GM19468 (cell line): Measurements from ENCODE around the gene HDAC4.

Experiments used
- ATAC-seq: cut with Tn5 transposase; IDR thresholded peaks from one replicate; pipeline ENCODE4 v1.9.1; 2021; ENCODE audit warnings: mild to moderate bottlenecking, moderate library complexity, moderate number of reproducible peaks; ENCODE audit not compliant: unreplicated experiment; ENCODE audit errors: extremely low read depth

The HDAC4 gene

DNA sequence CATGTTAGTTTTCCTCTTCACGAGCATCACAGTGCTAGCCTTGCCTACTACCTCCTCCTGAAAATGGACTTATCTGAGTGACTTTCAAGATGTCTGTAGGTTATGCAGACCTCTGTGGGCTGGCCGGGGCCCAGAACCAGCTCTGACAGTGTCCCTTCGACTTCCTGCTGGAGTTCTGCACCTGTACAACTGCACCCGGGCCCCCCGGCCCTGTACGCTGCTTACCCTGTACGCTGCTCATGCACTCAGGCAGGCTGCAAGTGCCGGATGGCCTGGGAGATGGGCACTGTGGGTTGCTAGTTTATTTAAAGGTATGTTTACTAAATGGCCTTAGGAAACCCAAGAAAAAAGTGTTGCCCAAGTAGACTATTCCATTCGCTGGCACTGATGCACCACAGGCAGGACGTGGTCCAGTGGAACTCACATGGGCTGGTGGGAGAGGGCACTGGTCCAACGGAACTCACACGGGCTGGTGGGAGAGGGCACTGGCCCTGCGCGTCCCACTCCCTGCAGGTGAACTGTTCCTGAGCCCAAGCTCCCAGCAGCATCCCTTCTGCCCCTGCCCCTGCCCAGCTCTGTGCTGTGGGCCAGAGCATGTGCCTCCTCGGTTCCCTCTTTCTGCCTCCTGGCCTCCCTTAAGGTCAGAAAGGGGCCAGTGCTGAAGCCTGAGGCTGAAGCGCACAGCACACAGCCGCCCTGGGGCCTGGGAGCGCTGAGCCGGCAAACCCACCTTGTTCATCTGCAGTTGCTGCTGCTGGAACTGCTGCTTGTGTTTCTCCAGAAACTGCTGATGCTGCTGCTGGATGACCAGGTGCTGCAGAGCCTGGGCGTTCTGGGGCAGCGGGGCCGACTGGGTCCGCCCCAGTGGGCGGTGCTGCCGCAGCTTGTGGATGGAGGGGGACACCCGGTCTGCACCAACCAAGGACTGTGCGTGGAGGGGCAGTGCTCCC is 274.8 kb downstream of the HDAC4 start:
- ATAC-seq, result no peak

GRCh38 chr2:239124152-239124899 is 276.5 kb downstream of the HDAC4 start:
- no peak for ATAC-seq

- ATAC-seq, result no peak
Measured at GRCh38 chr2:239122421-239123110, 278.3 kb downstream of the HDAC4 start.

GRCh38 chr2:239121600-239122012 is 279.2 kb downstream of the HDAC4 start:
- ATAC-seq, result no peak

GRCh38 chr2:239120664-239121063 is 280.2 kb downstream of the HDAC4 start:
- no peak for ATAC-seq

GRCh38 chr2:239119346-239120126 is 281.3 kb downstream of the HDAC4 start:
- no peak for ATAC-seq

DNA sequence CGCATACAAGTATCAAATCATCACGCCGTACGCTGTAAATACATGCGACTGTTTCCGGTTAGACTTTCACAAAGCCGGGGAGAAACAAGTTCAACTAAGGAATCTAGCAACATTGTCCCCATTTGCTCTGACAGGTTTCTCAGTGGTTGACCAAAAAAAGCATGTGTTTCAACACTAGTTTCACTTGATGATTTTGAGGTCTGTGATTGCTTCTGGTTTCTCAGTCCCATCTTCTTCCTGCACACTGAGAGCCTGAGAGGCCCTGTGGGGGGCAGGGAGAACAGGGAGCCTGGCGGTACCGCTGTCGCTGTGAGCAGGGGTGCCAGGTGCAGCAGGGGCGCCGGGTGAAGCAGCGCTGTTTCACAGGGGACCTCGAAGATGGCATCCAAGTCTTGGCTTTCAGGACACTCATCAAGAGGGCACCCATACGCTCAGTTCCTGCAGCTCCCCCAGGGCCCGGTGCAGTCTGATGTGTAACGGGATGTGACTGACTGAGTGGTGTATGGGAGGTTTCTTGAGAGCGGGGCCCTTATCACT is 282.1 kb downstream of the HDAC4 start:
- ATAC-seq, result no peak

GRCh38 chr2:239118264-239118663 is 282.6 kb downstream of the HDAC4 start:
- no peak for ATAC-seq

GRCh38 chr2:239117831-239118230 is 283.0 kb downstream of the HDAC4 start:
- ATAC-seq, result no peak

GRCh38 chr2:239116456-239117246 is 284.2 kb downstream of the HDAC4 start:
- ATAC-seq, result no peak

- no peak for ATAC-seq
Measured at GRCh38 chr2:239115616-239116015, 285.2 kb downstream of the HDAC4 start.

DNA sequence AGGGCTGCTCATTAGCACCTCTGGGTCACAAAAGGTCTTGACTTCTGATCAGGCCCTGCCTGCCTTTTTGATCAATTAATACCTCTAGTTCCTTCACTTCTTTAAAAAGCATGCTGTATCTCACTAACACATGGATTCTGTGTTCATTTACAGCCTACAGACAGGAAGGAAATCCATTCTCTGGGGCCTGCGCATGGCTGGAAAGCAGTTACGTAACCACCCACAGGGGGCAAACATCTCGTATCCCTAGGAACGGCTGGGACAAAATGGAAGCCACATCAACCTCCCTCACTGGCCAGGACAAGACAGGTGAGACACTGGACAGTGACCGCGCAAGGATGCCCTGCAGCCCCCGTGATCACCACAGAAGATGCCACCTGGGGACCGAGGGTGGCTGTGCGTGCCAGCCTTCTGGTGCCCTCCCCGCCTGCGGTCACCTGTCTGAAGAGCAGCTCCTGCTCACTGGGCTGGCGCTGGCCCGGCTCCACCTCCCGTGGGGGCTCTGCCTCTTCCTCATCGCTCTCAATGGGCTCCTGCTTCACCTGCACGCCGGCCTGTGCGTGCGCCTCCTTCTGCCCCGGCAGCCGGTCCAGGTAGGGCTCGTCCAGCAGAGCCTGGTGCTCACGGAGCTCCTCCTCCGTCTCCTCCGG is 286.1 kb downstream of the HDAC4 start:
- ATAC-seq, result no peak

DNA sequence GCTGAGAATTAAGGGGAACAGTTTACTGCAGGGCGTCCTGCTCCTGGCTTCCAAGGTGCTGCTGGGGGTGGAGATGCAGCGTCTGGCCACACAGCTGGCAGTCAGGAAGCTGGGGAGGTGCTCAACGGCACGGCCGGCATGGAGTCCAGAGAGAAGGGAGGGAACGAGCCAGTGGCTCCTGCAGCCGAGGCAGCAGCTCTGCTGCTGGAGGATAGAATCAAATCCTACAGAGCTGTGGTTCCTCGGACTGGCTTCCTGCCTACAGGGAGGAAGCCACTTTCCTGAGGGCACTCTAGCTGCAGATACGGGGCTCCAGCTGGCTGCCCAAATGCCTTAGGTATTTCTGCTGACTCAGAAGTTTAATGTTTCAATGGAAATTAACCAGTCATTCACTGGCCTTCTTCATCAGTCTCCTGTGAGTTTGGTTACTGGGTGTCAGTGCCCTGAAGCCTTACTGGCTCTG is 286.7 kb downstream of the HDAC4 start:
- ATAC-seq, result no peak

DNA sequence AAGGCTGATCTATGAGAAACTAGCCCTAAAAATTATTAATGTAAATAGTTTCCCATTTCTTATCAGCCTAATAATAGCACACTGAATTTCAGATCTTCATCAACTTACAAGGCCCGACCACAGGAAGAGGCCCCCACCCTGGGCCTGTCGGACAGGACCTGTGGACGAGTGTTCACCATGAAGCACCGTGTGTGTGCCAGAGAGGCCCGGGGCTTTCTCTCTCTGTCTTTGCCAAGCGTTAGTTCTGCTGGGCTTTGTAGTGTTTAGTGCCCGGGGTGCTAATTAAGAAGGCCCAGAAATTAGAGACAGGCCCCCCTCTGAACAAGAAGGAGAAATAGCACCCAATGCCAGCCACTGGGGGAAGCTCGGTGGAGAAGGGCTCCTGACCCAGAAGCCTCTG is 287.2 kb downstream of the HDAC4 start:
- no peak for ATAC-seq

- ATAC-seq, result no peak
Measured at GRCh38 chr2:239113171-239113570, 287.6 kb downstream of the HDAC4 start.

GRCh38 chr2:239112127-239112774 is 288.6 kb downstream of the HDAC4 start:
- ATAC-seq, result no peak

DNA sequence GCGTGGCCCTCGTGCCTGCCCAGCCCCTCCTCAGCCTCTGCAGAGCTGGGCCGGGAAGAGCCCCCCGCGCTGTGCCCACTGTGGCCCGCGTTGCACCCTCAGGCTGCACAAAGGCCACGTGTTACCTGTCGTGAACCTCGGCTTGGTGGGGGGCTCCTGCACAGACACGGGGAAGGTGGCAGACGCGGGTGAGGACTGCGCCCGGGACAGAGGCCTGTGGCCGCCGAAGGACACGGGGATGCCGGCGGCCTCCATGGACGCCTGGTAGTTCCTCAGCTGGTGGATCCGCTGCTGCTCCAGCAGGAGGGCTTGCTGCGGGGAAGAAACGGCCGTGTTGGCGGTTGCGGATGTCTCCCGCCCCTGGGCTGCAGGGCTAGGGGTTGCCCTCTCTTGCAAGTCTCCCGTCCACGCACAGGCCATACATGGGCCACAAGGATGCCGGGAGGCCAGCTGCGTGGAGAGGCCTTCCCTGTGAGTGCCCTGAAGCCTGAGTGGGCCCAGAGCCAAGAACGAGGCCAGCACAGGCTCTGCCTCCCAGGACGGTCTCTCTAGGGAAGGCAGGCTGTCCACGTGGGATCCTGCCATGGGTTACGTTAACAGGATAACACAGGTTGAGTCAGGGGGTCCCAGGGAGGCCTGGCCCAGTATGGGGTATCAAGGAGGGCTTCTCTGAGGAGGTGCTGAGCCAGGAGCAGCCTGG is 289.3 kb downstream of the HDAC4 start:
- ATAC-seq, result no peak
